ENCODE measurements around the gene KRTAP9-1.
"Not testable (repeated sequence)": the region's sequence is repeated elsewhere in the genome, so short reads cannot be mapped to it uniquely, and the experiment has no call there.

KRTAP9-1 gene

GRCh38 chr17:41184480-41184961 is 5.2 kb upstream of the KRTAP9-1 start, which contains the start of gene KRTAP4-1:
Gene KRTAP4-1 (minus strand): TSS chr17:41184911. CDS start chr17:41184854, 57 bp downstream.
- no peak for DNase-seq

GRCh38 chr17:41185001-41185400 is 4.7 kb upstream of the KRTAP9-1 start:
- no peak for DNase-seq

GRCh38 chr17:41186872-41187271 is 2.8 kb upstream of the KRTAP9-1 start:
- DNase-seq = no peak

- DNase-seq = no peak
These were observed 641 bp downstream of the KRTAP9-1 start for GRCh38 chr17:41190328-41190727.

GRCh38 chr17:41196068-41196467 is 6.4 kb downstream of the KRTAP9-1 start:
- DNase-seq = no peak

- DNase-seq = no peak
These were observed 9.9 kb downstream of the KRTAP9-1 start for GRCh38 chr17:41199421-41200078.

GRCh38 chr17:41211845-41212466 is 22.3 kb downstream of the KRTAP9-1 start:
- DNase-seq = no peak

GRCh38 chr17:41212524-41213169 is 23.0 kb downstream of the KRTAP9-1 start:
- no peak for DNase-seq

- no peak for DNase-seq
These were observed 26.0 kb downstream of the KRTAP9-1 start for GRCh38 chr17:41215681-41216080.

GRCh38 chr17:41223821-41224220 is 34.1 kb downstream of the KRTAP9-1 start:
- no peak for DNase-seq

GRCh38 chr17:41226051-41226450 is 36.4 kb downstream of the KRTAP9-1 start:
- no peak for DNase-seq

- not testable (repeated sequence) for DNase-seq
These were observed 37.0 kb downstream of the KRTAP9-1 start, which contains the start of gene KRTAP9-2 for GRCh38 chr17:41226598-41227095. Gene KRTAP9-2 (plus strand): TSS chr17:41226648. CDS start chr17:41226655, 7 bp downstream.

- no peak for DNase-seq
These were observed 40.4 kb downstream of the KRTAP9-1 start for GRCh38 chr17:41230094-41230493.

GRCh38 chr17:41231731-41232130 is 42.0 kb downstream of the KRTAP9-1 start:
- no peak for DNase-seq

- DNase-seq = not testable (repeated sequence)
These were observed 42.9 kb downstream of the KRTAP9-1 start, which contains the start of gene KRTAP9-3 for GRCh38 chr17:41232399-41233105. Gene KRTAP9-3 (plus strand): TSS chr17:41232449. CDS start chr17:41232502, 53 bp downstream.

- DNase-seq = not testable (repeated sequence)
These were observed 47.4 kb downstream of the KRTAP9-1 start for GRCh38 chr17:41237116-41237515.

GRCh38 chr17:41237949-41238437 is 48.3 kb downstream of the KRTAP9-1 start, which contains the start of gene KRTAP9-8:
Gene KRTAP9-8 (plus strand): TSS chr17:41237999. CDS start chr17:41238052, 53 bp downstream.
- not testable (repeated sequence) for DNase-seq
